HG03457 (cell line): Measurements from ENCODE around the gene ENTPD8.

Source experiments
- ATAC-seq: cut with Tn5 transposase; IDR thresholded peaks from one replicate; pipeline ENCODE4 v1.9.1; 2021; ENCODE audit warnings: moderate number of reproducible peaks; ENCODE audit not compliant: unreplicated experiment

Gene ENTPD8

GRCh38 chr9:137433349-137433915 lies 7.7 kb downstream of the ENTPD8 start:
- no peak for ATAC-seq

GRCh38 chr9:137432687-137433348 lies 8.3 kb downstream of the ENTPD8 start:
- ATAC-seq, result no peak

GRCh38 chr9:137431416-137431931 lies 9.7 kb downstream of the ENTPD8 start:
- ATAC-seq, result no peak

- no peak for ATAC-seq
These were observed 10.3 kb downstream of the ENTPD8 start for GRCh38 chr9:137430723-137431415.

- no peak for ATAC-seq
These were observed 11.0 kb downstream of the ENTPD8 start for GRCh38 chr9:137429974-137430722.

GRCh38 chr9:137429546-137429890 lies 11.6 kb downstream of the ENTPD8 start:
- ATAC-seq, result no peak

GRCh38 chr9:137428841-137429545 lies 12.2 kb downstream of the ENTPD8 start:
- no peak for ATAC-seq

GRCh38 chr9:137428311-137428630 lies 12.9 kb downstream of the ENTPD8 start:
- ATAC-seq, result no peak

GRCh38 chr9:137427454-137428310 lies 13.5 kb downstream of the ENTPD8 start:
- no peak for ATAC-seq

GRCh38 chr9:137426018-137426681 lies 15.0 kb downstream of the ENTPD8 start:
- ATAC-seq, result no peak

GRCh38 chr9:137423514-137424291 lies 17.5 kb downstream of the ENTPD8 start:
- ATAC-seq, result peak; percentile 5

GRCh38 chr9:137422604-137423513 lies 18.3 kb downstream of the ENTPD8 start, which contains the start of the genes EXD3 and NOXA1:
Gene EXD3 (minus strand): TSS chr9:137423162. CDS start chr9:137395357, 27,805 bp downstream.
Gene NOXA1 (plus strand): TSS chr9:137423393. CDS start chr9:137423530, 137 bp downstream.
- ATAC-seq, result peak; percentile 62

GRCh38 chr9:137421838-137422603 lies 19.1 kb downstream of the ENTPD8 start:
- no peak for ATAC-seq

- ATAC-seq, result no peak
These were observed 23.8 kb downstream of the ENTPD8 start for GRCh38 chr9:137417161-137418021.

- ATAC-seq, result no peak
These were observed 24.5 kb downstream of the ENTPD8 start for GRCh38 chr9:137416563-137417151.
